GM12864 (cell line): ENCODE data around the gene YWHAG.
"Not testable (repeated sequence)": the region's sequence is repeated elsewhere in the genome, so short reads cannot be mapped to it uniquely, and the experiment has no call there.

ENCODE experiments used
- DNase-seq: peaks from one replicate; pipeline ENCODE4 v3.0.0-alpha.2; 2011; ENCODE audit warnings: low read depth
- H3K4me3 ChIP-seq: 2 replicates; pipeline ENCODE4 v1.5.1; 2011; ENCODE audit warnings: mild to moderate bottlenecking, low read depth, low read length, control low read depth
- CTCF ChIP-seq: IDR thresholded peaks from 2 replicates; pipeline ENCODE4 v1.5.1; 2011; ENCODE audit warnings: low read depth, mild to moderate bottlenecking, moderate library complexity, low read length, control low read depth, inconsistent platforms; ENCODE audit errors: missing control alignments

The YWHAG gene

DNA sequence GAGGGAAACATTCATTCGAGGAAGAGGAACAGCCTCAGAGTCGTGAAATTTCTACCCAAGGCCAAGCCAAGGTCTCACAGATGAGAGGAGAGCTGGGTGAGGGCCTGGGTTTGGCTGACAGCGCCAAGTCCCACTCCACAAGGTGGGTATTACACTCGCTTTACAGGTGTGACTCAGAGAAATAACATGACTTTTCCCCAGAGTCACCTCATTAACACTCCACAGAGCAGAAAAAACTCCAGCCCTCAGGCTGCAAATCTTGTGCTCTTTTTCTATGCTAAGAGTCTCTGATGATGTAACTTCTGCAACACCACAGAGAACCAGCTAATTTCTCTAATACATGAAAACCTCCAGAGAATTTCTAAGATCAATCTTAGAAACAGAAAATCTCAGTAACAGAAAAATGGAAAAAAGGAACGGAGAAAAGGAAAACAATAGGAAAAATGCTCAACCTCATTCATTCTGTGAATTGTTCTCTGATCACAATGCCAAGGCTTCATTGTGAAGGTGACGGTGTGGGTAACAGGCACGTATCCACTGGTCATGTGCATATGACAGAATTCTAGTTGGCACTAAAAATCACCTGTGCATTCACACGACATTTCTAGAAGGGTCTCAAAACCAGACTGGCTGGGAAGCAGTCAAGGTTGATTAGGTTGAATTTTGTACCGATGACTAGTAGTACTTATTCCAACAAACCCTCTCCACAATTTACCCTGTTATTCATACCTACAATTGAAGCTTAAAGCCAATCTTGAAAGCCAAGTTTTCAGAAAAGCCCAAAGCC lies 20.3 kb downstream of the YWHAG start:
- TF ChIP-seq CTCF, result no peak
- H3K4me3 ChIP-seq, result no peak overlapping the region
- no peak for DNase-seq

- no peak overlapping the region for H3K4me3 ChIP-seq
- DNase-seq, result no peak
- no peak for TF ChIP-seq CTCF
Measured at GRCh38 chr7:76337147-76337546, 21.6 kb downstream of the YWHAG start.

DNA sequence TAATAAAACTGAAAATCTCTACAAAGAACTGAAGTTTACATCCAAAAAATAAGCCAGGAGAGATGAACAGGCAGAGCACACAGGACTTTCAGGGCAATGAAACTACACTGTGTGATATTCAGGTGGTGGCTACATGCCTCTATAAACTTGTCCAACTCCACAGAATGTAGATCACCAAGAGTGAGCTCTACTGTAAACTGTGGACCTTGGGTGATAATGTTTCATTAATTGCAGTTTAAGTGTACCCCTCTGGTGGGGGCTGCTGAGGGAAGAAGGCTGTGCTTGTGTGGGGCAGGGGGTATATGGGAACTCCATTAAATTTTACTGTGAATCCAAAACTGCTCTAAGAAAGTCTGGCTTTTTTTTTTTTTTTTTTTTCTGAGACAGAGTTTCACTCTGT lies 22.7 kb downstream of the YWHAG start:
- DNase-seq, result no peak
- no peak overlapping the region for H3K4me3 ChIP-seq
- no peak for TF ChIP-seq CTCF

DNA sequence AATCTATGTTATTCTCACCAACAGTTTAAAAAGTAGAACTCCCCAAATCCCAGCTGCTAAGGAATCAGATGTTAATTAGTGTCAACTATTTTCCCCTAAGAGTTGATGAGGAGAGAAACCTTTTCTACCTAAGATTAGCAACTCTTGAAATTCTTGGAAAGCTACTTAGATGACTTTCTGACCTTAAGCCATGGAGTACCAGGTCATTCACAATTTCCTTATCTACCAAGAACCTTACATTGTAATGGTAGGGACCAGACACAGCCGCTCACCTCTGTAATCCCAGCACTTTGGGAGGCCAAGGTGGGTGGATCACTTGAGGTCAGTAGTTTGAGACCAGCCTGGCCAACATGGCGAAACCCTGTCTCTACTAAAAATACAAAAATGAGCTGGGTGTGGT lies 23.4 kb downstream of the YWHAG start:
- H3K4me3 ChIP-seq, DNase-seq: not testable (repeated sequence)

DNA sequence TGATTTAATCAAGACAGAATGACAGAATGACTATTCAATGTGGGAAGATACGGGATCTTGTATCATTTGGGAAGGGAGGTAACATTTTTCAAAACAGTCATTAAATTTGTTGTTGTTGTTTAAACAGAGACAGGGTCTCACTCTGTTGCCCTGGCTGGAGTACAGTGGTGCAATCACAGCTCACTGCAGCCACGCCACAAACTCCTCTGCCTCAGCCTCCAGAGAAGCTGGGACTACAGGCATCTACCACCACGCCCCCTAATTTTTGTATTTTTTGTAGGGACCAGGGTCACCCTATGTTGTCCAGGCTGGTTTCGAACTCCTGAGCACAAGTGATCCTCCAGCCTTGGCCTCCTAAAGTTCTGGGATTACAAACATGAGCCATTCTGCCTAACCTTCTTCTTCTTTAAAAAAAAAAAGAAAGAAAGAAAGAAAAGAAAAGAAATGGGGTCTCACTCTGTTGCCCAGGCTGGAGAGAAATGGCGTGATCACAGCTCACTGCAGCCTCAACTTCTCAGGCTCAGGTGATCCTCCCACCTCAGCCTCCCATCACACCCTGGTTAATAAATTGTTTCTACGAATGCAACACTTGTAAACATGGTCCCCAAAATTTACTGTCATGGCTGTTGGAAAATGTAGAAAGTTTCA lies 24.3 kb downstream of the YWHAG start:
- no peak for DNase-seq
- no peak for TF ChIP-seq CTCF
- no peak overlapping the region for H3K4me3 ChIP-seq

- TF ChIP-seq CTCF, result no peak
- DNase-seq, result no peak
- H3K4me3 ChIP-seq, result no peak overlapping the region
Measured at GRCh38 chr7:76333511-76334101, 25.2 kb downstream of the YWHAG start.

DNA sequence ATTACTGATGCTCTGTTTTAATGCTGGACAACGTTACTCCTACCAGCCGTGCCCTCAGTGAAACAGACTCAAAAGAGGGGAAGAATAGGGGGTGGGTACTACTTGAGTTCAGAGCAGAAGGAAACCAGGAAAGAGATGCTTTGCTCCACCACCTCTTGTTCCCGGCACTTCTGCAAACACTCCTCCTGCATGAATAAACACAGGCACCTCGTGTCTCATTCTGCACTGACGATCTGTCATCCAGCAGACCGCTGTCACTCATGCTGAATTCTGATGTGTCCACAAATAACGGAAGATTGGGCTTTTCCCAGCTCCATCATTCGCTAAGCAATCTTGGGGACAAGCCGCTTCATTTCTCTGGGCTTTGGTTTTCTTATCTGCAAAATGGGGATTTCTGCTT lies 26.7 kb downstream of the YWHAG start:
- H3K4me3 ChIP-seq, result no peak overlapping the region
- TF ChIP-seq CTCF, result no peak
- DNase-seq, result no peak
